ENCODE results near the gene AIRE. TPM values are rescaled to one million over a fixed set of nuclear protein-coding genes. Genes with fewer than 3 reads are reported as not detected.

AIRE gene
- total and polyA plus RNA-seq, 8 donors, result 0.18 to 0.87 TPM; not detected in 6

DNA sequence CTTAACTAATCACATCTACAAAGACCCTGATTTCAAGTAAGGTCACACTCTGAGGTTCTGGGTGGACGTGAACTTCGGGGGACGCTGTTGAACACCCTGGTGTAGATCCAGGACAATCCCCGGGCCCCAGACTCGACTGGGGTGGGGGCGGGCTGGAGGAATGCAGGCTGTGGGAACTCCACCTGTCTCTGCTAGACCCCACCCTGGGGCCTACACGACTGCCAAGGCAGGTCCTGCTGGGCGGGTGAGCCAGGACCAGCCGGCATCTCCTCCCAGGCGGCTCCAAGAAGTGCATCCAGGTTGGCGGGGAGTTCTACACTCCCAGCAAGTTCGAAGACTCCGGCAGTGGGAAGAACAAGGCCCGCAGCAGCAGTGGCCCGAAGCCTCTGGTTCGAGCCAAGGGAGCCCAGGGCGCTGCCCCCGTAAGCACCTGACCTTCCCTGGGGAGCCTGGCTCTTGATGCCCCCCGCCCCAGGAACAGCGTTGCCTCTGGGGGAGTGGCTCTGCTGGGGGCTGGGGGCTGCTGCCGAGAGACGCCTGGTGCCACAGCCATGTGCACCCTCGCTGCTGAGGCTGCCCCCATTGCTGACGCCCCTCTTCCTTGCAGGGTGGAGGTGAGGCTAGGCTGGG is 3.8 kb downstream of the AIRE start:
- WGBS, 5 donors, result 75 to 86% (median 84%) methylated on average over 6 to 24 of the region's 24 CpGs
- Histone ChIP-seq H3K4me1 (peaks cover 4 to 16% (median 15%) of the 10 kb centered on the region in 4 donors), H3K9me3 (no peaks in the 10 kb centered on the region), H3K4me3 (no peak overlapping the region), H3K27me3 (peaks cover 0 to 60% (median 21%) of the 10 kb centered on the region in 3 donors), H3K36me3 (no peaks in the 10 kb centered on the region), H3K27ac (no peak overlapping the region)
- intact Hi-C loops (cut with DNase I; ENCODE audit: low total_unique reads), result no loop called here
- no peak for DNase-seq
- TF ChIP-seq EP300 (IDR thresholded peaks at IDR 0.05) (no peak), POLR2A (IDR thresholded peaks at IDR 0.05) (no peak), CTCF (IDR thresholded peaks at IDR 0.05) (no peak)

DNA sequence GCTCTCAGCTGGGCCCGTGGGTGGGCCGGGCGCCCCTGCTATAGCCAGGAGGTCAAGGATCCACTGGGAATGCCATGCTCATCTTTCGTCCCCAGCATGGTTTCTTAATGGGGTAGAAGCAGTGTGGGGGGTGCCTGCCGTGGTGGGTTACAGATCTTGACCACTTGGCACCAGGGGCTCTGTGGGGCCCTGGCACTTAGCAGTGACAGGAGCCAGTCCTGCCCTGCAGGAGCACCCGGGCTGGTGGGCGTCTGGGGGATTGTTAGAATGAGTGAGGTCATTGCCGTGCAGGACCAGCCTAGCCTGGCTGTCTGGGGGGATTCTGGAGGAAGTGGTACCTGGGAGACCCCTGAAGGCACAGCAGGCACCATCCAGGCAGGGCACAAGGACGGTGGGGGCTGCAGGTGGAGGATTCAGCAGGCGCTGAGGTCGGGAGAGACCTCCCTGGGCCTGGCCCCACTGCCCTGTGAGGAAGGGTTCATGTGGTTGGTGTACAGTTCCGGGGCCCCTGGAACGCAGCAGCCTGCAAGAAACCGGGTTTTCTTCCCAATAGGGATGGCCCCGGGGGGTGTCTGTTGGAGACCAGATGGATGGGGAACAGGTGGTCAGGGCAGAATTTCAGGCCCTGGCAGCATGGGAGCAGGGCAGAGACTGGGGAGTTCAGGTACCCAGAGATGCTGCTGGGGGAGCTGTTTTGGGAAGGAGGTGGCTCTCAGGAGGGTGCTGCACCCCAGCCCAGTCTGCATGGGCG is 4.8 kb downstream of the AIRE start:
- TF ChIP-seq POLR2A (IDR thresholded peaks at IDR 0.05) (no peak), CTCF (IDR thresholded peaks at IDR 0.05) (no peak), EP300 (IDR thresholded peaks at IDR 0.05) (no peak), POLR2AphosphoS5 (IDR thresholded peaks at IDR 0.05) (no peak)
- no peak overlapping the region for H3K27ac ChIP-seq
- intact Hi-C loops (cut with DNase I; ENCODE audit: low total_unique reads), result no loop called here
- H3K4me3 ChIP-seq, result no peak overlapping the region
- 78 to 85% (median 81%) methylated on average over 16 of the region's 16 CpGs for WGBS, 5 donors
- no peak for DNase-seq
- H3K27me3 ChIP-seq, result peaks cover 0 to 59% (median 16%) of the 10 kb centered on the region in 3 donors
- H3K4me1 ChIP-seq, result peaks cover 8 to 20% (median 18%) of the 10 kb centered on the region in 4 donors
- H3K9me3 ChIP-seq, result no peaks in the 10 kb centered on the region
- no peaks in the 10 kb centered on the region for H3K36me3 ChIP-seq

GRCh38 chr21:44291078-44291935 is 5.6 kb downstream of the AIRE start:
- no peak for DNase-seq
- TF ChIP-seq EP300 (IDR thresholded peaks at IDR 0.05), result no peak
- H3K4me3 ChIP-seq, result no peak overlapping the region
- no peaks in the 10 kb centered on the region for H3K36me3 ChIP-seq
- no peak overlapping the region for H3K27ac ChIP-seq
- H3K4me1 ChIP-seq, result peaks cover 4 to 13% (median 11%) of the 10 kb centered on the region in 4 donors
- peaks cover 0 to 59% (median 7%) of the 10 kb centered on the region in 3 donors for H3K27me3 ChIP-seq
- WGBS, 5 donors, result 78 to 85% (median 84%) methylated on average over 16 to 33 of the region's 33 CpGs
- intact Hi-C loops (cut with DNase I; ENCODE audit: low total_unique reads), result no loop called here
- no peaks in the 10 kb centered on the region for H3K9me3 ChIP-seq

GRCh38 chr21:44291936-44292811 is 6.5 kb downstream of the AIRE start:
- WGBS, 5 donors, result 59 to 83% (median 63%) methylated on average over 9 to 25 of the region's 25 CpGs
- H3K9me3 ChIP-seq, result no peaks in the 10 kb centered on the region
- peaks cover 0 to 59% (median 0%) of the 10 kb centered on the region in 3 donors for H3K27me3 ChIP-seq
- H3K4me1 ChIP-seq, result peaks cover 4 to 14% (median 13%) of the 10 kb centered on the region in 4 donors
- no peak overlapping the region for H3K4me3 ChIP-seq
- H3K27ac ChIP-seq, result no peak overlapping the region
- H3K36me3 ChIP-seq, result no peaks in the 10 kb centered on the region
- intact Hi-C loops (cut with DNase I; ENCODE audit: low total_unique reads), result no loop called here
- no peak for TF ChIP-seq CTCF (IDR thresholded peaks at IDR 0.05)
- no peak for TF ChIP-seq EP300 (IDR thresholded peaks at IDR 0.05)
- no peak for TF ChIP-seq POLR2A (IDR thresholded peaks at IDR 0.05)
- TF ChIP-seq POLR2AphosphoS5 (IDR thresholded peaks at IDR 0.05), result no peak
- no peak for DNase-seq
